HG02943 (cell line): ENCODE results near the gene KSR1.

ENCODE experiments used
- ATAC-seq: cut with Tn5 transposase; IDR thresholded peaks from one replicate; pipeline ENCODE4 v1.9.1; 2021; ENCODE audit warnings: mild to moderate bottlenecking, low read depth, moderate library complexity; ENCODE audit not compliant: unreplicated experiment

Gene KSR1

GRCh38 chr17:27469256-27469655 is 13.0 kb downstream of the KSR1 start:
- no peak for ATAC-seq

- ATAC-seq = peak; percentile 56
Observed at GRCh38 chr17:27471321-27472269, 15.3 kb downstream of the KSR1 start.

- ATAC-seq = no peak
Observed at GRCh38 chr17:27473190-27473747, 17.0 kb downstream of the KSR1 start.

GRCh38 chr17:27473748-27474609 is 17.7 kb downstream of the KSR1 start:
- no peak for ATAC-seq

- no peak for ATAC-seq
Observed at GRCh38 chr17:27475070-27475673, 18.9 kb downstream of the KSR1 start.

GRCh38 chr17:27475981-27476895 is 20.0 kb downstream of the KSR1 start:
- no peak for ATAC-seq

GRCh38 chr17:27477050-27477888 is 21.0 kb downstream of the KSR1 start:
- no peak for ATAC-seq

- no peak for ATAC-seq
Observed at GRCh38 chr17:27477971-27478684, 21.9 kb downstream of the KSR1 start.

- ATAC-seq = no peak
Observed at GRCh38 chr17:27478901-27479538, 22.8 kb downstream of the KSR1 start.

- no peak for ATAC-seq
Observed at GRCh38 chr17:27479838-27480237, 23.6 kb downstream of the KSR1 start.

GRCh38 chr17:27480699-27481098 is 24.5 kb downstream of the KSR1 start:
- ATAC-seq = no peak

- no peak for ATAC-seq
Observed at GRCh38 chr17:27481327-27481726, 25.1 kb downstream of the KSR1 start.

- no peak for ATAC-seq
Observed at GRCh38 chr17:27485125-27485524, 28.9 kb downstream of the KSR1 start.

GRCh38 chr17:27485716-27486495 is 29.7 kb downstream of the KSR1 start:
- no peak for ATAC-seq

- no peak for ATAC-seq
Observed at GRCh38 chr17:27486741-27487140, 30.5 kb downstream of the KSR1 start.

- no peak for ATAC-seq
Observed at GRCh38 chr17:27488231-27488630, 32.0 kb downstream of the KSR1 start.
